Gastroesophageal sphincter (tissue), 4 donors: ENCODE data around the gene CHST11. TPM values are rescaled to one million over a fixed set of nuclear protein-coding genes. Genes with fewer than 3 reads are reported as not detected.

Source experiments
- ATAC-seq: fragments of 150-250 bp; one replicate; pipeline ENCODE4 v1.9.1; 2016; ENCODE audit warnings: mild to moderate bottlenecking, moderate library complexity
- H3K27ac ChIP-seq, 4 donors: fragments of 200-600 bp; sonication (generic) in 3 of 4; 1 replicate in 3 of 4; 2 replicates in 1 of 4; pipeline ENCODE4 v1.5.1; 2016 to 2019
- H3K27me3 ChIP-seq: fragments of 200-600 bp; sonication (generic); one replicate; pipeline ENCODE4 v1.5.1; 2019
- H3K36me3 ChIP-seq, 2 donors: fragments of 200-600 bp; sonication (generic); one replicate each; pipeline ENCODE4 v1.5.1; 2019; ENCODE audit warnings: control low read depth in 1 of 2
- H3K4me1 ChIP-seq, 3 donors: fragments of 200-600 bp; sonication (generic); 1 replicate in 2 of 3; 2 replicates in 1 of 3; pipeline ENCODE4 v1.5.1; 2016 to 2019; ENCODE audit warnings: control low read depth in 2 of 3
- H3K4me3 ChIP-seq, 2 donors: fragments of 200-600 bp; sonication (generic); one replicate each; pipeline ENCODE4 v1.5.1; 2019; ENCODE audit warnings: mild to moderate bottlenecking in 1 of 2, moderate library complexity in 1 of 2
- H3K9me3 ChIP-seq, 3 donors: fragments of 200-600 bp; sonication (generic); one replicate each; pipeline ENCODE4 v1.5.1; 2017 to 2019; ENCODE audit warnings: control low read depth in 2 of 3
- CTCF ChIP-seq, 4 experiments: fragments of 200-600 bp in 2 of 4; fragments of 450-650 bp in 2 of 4; sonication (generic) in 1 of 4; IDR thresholded peaks; one replicate each; pipeline ENCODE4 v1.5.1; 2017 to 2019; ENCODE audit warnings: antibody characterized with exemption in 4 of 4, mild to moderate bottlenecking in 2 of 4, moderate library complexity in 2 of 4
- EP300 ChIP-seq: sonication (generic); formaldehyde crosslinking; IDR thresholded peaks from one replicate; pipeline ENCODE4 v1.6.1; 2017; ENCODE audit warnings: antibody characterized with exemption, mild to moderate bottlenecking
- POLR2A ChIP-seq, 2 donors: fragments of 450-650 bp; IDR thresholded peaks; one replicate each; pipeline ENCODE4 v1.6.1; 2017; ENCODE audit warnings: antibody characterized with exemption in 2 of 2, mild to moderate bottlenecking in 2 of 2, moderate library complexity in 1 of 2
- POLR2AphosphoS5 ChIP-seq: sonication (generic); formaldehyde crosslinking; IDR thresholded peaks from one replicate; pipeline ENCODE4 v1.6.1; 2017; ENCODE audit warnings: antibody characterized with exemption
- WGBS, 2 donors: methylation state at CpG; one replicate each; pipeline ENCODE4 v1.1.5; 2018; ENCODE audit warnings: low coverage in 1 of 2; 5-methylcytosine and 5-hydroxymethylcytosine counted together
- total RNA-seq, 4 donors: library from RNA; depleted of rRNA; stranded (reverse); fragments of >200 nt; gene quantifications; one replicate each; pipeline ENCODE4 v1.1.0, GENCODE V29; 2016

Gene CHST11
- total RNA-seq, 4 donors from 2014 or later = 4.3 to 15.6 (median 11.0) TPM

GRCh38 chr12:104425614-104426013 is 31.1 kb upstream of the CHST11 start:
- WGBS, 2 donors = 79 to 89% methylated on average over 4 of the region's 4 CpGs
- Histone ChIP-seq H3K4me3 (no peak overlapping the region), H3K36me3 (no peaks in the 10 kb centered on the region), H3K9me3 (no peaks in the 10 kb centered on the region), H3K4me1 (no peaks in the 10 kb centered on the region), H3K27me3 (no peaks in the 10 kb centered on the region), H3K27ac (no peak overlapping the region)
- ATAC-seq = no peak
- TF ChIP-seq POLR2A (IDR thresholded peaks at IDR 0.05) (no peak), EP300 (no peak), POLR2AphosphoS5 (no peak), CTCF (IDR thresholded peaks at IDR 0.05) (no peak)

- Histone ChIP-seq H3K27me3 (no peaks in the 10 kb centered on the region), H3K4me1 (no peaks in the 10 kb centered on the region), H3K27ac (no peak overlapping the region), H3K9me3 (no peaks in the 10 kb centered on the region), H3K36me3 (no peaks in the 10 kb centered on the region), H3K4me3 (no peak overlapping the region)
- no peak for ATAC-seq
- TF ChIP-seq POLR2AphosphoS5 (no peak), POLR2A (IDR thresholded peaks at IDR 0.05) (no peak), CTCF (IDR thresholded peaks at IDR 0.05) (no peak), EP300 (no peak)
- 80 to 84% methylated on average over 3 to 4 of the region's 4 CpGs for WGBS, 2 donors
These were observed 29.7 kb upstream of the CHST11 start for GRCh38 chr12:104426926-104427546.

- H3K9me3 ChIP-seq = no peaks in the 10 kb centered on the region
- no peak for ATAC-seq
- no peaks in the 10 kb centered on the region for H3K4me1 ChIP-seq
- no peak overlapping the region for H3K4me3 ChIP-seq
- TF ChIP-seq POLR2AphosphoS5 (no peak), POLR2A (IDR thresholded peaks at IDR 0.05) (no peak), EP300 (no peak), CTCF (IDR thresholded peaks at IDR 0.05) (no peak)
- H3K36me3 ChIP-seq = no peaks in the 10 kb centered on the region
- no peak overlapping the region for H3K27ac ChIP-seq
- no peaks in the 10 kb centered on the region for H3K27me3 ChIP-seq
- 100% methylated on average over 1 of the region's 1 CpG; no CpG with 5 or more reads in 1 of the 2 donors for WGBS, 2 donors
These were observed 29.2 kb upstream of the CHST11 start for GRCh38 chr12:104427547-104427938.

- Histone ChIP-seq H3K36me3 (no peaks in the 10 kb centered on the region), H3K4me3 (no peak overlapping the region), H3K4me1 (no peaks in the 10 kb centered on the region), H3K27me3 (no peaks in the 10 kb centered on the region), H3K27ac (no peak overlapping the region), H3K9me3 (no peaks in the 10 kb centered on the region)
- 80 to 95% methylated on average over 6 to 10 of the region's 10 CpGs for WGBS, 2 donors
- no peak for ATAC-seq
- TF ChIP-seq POLR2AphosphoS5 (no peak), POLR2A (IDR thresholded peaks at IDR 0.05) (no peak), EP300 (no peak), CTCF (IDR thresholded peaks at IDR 0.05) (no peak)
These were observed 23.7 kb upstream of the CHST11 start for GRCh38 chr12:104433061-104433460.

GRCh38 chr12:104434129-104434528 is 22.6 kb upstream of the CHST11 start:
- ATAC-seq = no peak
- Histone ChIP-seq H3K9me3 (no peaks in the 10 kb centered on the region), H3K4me1 (no peaks in the 10 kb centered on the region), H3K27ac (no peak overlapping the region), H3K4me3 (no peak overlapping the region), H3K36me3 (no peaks in the 10 kb centered on the region), H3K27me3 (no peaks in the 10 kb centered on the region)
- 50% methylated on average over 1 of the region's 1 CpG; no CpG with 5 or more reads in 1 of the 2 donors for WGBS, 2 donors
- no peak for TF ChIP-seq POLR2A (IDR thresholded peaks at IDR 0.05)
- no peak for TF ChIP-seq EP300
- TF ChIP-seq POLR2AphosphoS5 = no peak
- no peak for TF ChIP-seq CTCF (IDR thresholded peaks at IDR 0.05)
